ENCODE measurements around the gene CDK5R1. TPM values are rescaled to one million over a fixed set of nuclear protein-coding genes. Genes with fewer than 3 reads are reported as not detected.

Gene CDK5R1
- total RNA-seq, result 1 to 10 TPM; 1.0 to 1.6 TPM

DNA sequence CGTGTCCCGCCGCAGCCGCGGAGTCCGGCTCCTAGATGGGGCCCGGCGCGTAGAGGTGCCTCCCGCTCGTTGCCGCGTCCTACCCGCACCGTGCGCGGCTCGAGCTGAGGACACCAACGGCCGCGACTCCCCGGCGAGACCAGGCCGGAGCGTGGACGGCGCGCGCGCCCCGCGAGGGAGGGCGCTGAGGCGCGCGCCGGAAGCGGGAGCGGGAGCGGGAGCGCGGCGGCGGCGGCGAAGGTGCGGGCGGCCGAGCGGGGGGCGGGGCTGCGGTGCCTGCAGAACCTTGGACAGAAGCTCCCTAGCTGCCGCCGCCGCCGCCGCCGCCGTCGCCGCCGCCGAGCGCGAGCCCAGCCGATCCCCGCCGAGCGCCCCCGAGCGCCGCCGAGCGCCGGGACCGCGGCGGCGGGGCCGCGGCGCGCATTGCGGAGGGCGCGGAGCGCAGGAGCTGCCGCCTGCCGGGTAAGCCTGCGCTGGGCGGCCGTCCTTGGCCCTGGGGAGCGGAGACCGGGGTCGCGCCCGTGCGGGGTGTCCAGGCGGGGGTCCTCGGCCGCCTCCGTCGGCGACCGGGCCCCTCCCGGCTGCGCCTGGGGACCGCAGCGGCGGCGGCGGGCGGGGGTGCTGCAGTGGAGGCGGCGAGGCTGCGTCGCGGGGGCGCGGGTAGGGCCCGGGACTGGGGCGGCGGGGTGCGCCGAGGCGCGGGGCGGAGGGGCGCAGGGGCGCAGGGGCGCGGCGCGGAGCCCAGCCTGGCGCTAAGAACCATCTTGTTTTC is at the start of gene CDK5R1:
Gene CDK5R1 (plus strand): TSS at position 293 of the 772 bp plus-strand sequence. CDS start 628 bp downstream, outside the sequence.
- Histone ChIP-seq H3K4me1 (peaks cover 35% of the 10 kb centered on the region), H3K36me3 (replicated peaks in 1 of 2; ENCODE audit: insufficient read depth in 1 of 2, low read depth in 2 of 2) (no peaks in the 10 kb centered on the region), H3K27ac (peak within 1 kb of the TSS; percentile 31 to 74 (median 63)), H3K27me3 (no peaks in the 10 kb centered on the region), H3K4me3 (peak within 1 kb of the TSS; percentile 3 to 36), H3K9me3 (no peaks in the 10 kb centered on the region)
- no peak for TF ChIP-seq POLR2A (IDR thresholded peaks at IDR 0.05)
- TF ChIP-seq, protein P1, sequence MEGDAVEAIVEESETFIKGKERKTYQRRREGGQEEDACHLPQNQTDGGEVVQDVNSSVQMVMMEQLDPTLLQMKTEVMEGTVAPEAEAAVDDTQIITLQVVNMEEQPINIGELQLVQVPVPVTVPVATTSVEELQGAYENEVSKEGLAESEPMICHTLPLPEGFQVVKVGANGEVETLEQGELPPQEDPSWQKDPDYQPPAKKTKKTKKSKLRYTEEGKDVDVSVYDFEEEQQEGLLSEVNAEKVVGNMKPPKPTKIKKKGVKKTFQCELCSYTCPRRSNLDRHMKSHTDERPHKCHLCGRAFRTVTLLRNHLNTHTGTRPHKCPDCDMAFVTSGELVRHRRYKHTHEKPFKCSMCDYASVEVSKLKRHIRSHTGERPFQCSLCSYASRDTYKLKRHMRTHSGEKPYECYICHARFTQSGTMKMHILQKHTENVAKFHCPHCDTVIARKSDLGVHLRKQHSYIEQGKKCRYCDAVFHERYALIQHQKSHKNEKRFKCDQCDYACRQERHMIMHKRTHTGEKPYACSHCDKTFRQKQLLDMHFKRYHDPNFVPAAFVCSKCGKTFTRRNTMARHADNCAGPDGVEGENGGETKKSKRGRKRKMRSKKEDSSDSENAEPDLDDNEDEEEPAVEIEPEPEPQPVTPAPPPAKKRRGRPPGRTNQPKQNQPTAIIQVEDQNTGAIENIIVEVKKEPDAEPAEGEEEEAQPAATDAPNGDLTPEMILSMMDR (IDR thresholded peaks at IDR 0.05), result peak in 2 of 7 experiments; percentile 8 to 15
- intact Hi-C loops (cut with DNase I), result no loop called here
- ATAC-seq (peak; percentile 79), DNase-seq (peak; percentile 75 to 79 (median 78))
- WGBS, 2 donors, result 0% methylated on average over 69 of the region's 135 CpGs; no CpG with 5 or more reads in 1 of the 2 donors

DNA sequence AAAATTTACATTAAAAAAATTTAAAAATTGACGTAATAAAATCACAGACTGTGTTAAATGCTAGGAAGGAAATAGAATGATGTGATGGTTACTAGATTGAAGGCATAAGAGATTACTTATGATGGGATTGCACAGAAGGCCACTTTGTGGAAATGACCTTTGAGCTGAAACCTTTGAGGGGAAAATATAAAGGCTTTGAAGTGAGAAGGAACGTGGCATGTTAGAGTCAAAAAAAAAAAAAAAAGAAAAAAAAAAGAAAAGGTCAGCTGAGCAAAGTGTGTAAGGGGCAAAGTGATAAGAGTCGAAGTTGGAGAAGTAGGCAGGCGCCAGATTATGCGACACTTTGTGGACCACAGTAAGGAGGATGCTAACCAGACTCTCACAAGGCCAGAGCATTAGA is 46.1 kb upstream of the CDK5R1 start:
- WGBS, 2 donors, result 62 to 64% methylated on average over 5 of the region's 5 CpGs
- intact Hi-C loops (cut with DNase I), result no loop called here
- peaks cover 4% of the 10 kb centered on the region for H3K4me1 ChIP-seq
- no peak for ATAC-seq
- no peak overlapping the region for H3K27ac ChIP-seq
- DNase-seq, result no peak
- no peaks in the 10 kb centered on the region for H3K9me3 ChIP-seq
- TF ChIP-seq, protein P1 (IDR thresholded peaks at IDR 0.05), result no peak
- no peak for TF ChIP-seq POLR2A (IDR thresholded peaks at IDR 0.05)
- H3K36me3 ChIP-seq (replicated peaks in 1 of 2; ENCODE audit: insufficient read depth in 1 of 2, low read depth in 2 of 2), result no peaks in the 10 kb centered on the region
- H3K4me3 ChIP-seq, result no peak overlapping the region
- H3K27me3 ChIP-seq, result no peaks in the 10 kb centered on the region

DNA sequence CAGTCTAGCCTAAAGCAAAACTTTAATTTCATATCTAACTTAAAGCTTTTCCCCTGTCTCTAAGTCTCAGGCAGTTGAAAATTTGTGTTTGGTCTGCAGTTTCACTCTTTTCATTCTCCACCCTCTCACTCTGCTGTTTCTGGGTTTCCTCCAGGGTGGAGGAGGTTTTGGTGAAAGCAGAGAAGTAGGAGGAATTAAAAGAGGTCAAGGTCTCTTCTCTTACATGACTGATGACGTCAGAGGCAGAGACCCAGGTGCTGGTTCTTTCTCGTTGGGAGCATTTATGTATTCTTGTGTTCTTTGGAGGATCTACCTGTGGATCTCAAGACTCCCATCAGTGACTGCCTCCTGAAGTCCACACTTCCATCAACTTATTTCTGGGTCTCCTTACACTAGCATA is 44.9 kb upstream of the CDK5R1 start:
- intact Hi-C loops (cut with DNase I), result no loop called here
- H3K27me3 ChIP-seq, result no peaks in the 10 kb centered on the region

DNA sequence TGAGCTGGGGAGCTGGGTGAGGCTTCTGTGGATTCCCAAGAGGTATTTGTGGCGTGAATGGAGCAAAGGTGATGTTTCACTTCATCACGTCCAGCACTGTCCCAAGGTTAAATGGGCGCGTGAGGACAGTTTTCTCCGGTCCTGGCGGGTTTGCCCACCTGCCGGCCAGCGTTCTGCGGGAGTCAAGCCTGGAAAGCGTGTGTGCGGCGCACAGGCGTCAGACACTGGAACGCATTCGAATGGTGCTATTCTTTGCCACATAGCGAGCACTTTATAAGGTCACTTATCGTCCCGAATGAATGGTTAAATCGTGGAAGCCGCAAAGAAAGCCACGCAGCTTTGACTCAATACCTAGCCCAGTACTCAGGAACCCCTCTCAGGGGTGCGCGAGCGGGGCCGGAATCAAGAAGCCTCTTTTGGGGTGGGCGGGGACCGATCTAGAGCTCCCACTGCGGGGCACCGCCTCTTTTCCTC is 42.9 kb upstream of the CDK5R1 start:
- Histone ChIP-seq H3K4me1 (peaks cover 16% of the 10 kb centered on the region), H3K9me3 (no peaks in the 10 kb centered on the region), H3K27me3 (no peaks in the 10 kb centered on the region), H3K36me3 (replicated peaks in 1 of 2; ENCODE audit: insufficient read depth in 1 of 2, low read depth in 2 of 2) (peaks cover 0 to 4% of the 10 kb centered on the region in 2 donors), H3K4me3 (peak overlapping the region; percentile 23 to 87), H3K27ac (peak overlapping the region in 1 of 4 donors; percentile 75)
- intact Hi-C loops (cut with DNase I), result no loop called here
- 6 to 7% methylated on average over 24 to 29 of the region's 29 CpGs for WGBS, 2 donors
- DNase-seq (no peak), ATAC-seq (peak; percentile 7)
- no peak for TF ChIP-seq POLR2A (IDR thresholded peaks at IDR 0.05)
- TF ChIP-seq, protein P1 (IDR thresholded peaks at IDR 0.05), result no peak

More for the DNA sequence above, 44.9 kb upstream of the CDK5R1 start:
- DNase-seq, result no peak
- Histone ChIP-seq H3K36me3 (replicated peaks in 1 of 2; ENCODE audit: insufficient read depth in 1 of 2, low read depth in 2 of 2) (no peaks in the 10 kb centered on the region), H3K9me3 (no peaks in the 10 kb centered on the region), H3K4me3 (no peak overlapping the region), H3K4me1 (peaks cover 14% of the 10 kb centered on the region), H3K27ac (no peak overlapping the region)
- WGBS, 2 donors, result 31 to 37% methylated on average over 2 of the region's 2 CpGs
- no peak for ATAC-seq
- no peak for TF ChIP-seq POLR2A (IDR thresholded peaks at IDR 0.05)
- TF ChIP-seq, protein P1 (IDR thresholded peaks at IDR 0.05), result no peak

All from body of pancreas (tissue), 4 donors.